NT2/D1 (cell line): ENCODE data around the gene ANKRD6.

Experiments
- SUZ12 ChIP-seq: IDR thresholded peaks from 2 replicates; pipeline ENCODE4 v1.6.1; 2011; ENCODE audit not compliant: insufficient read length, insufficient read depth; ENCODE audit errors: extremely low read depth
- YY1 ChIP-seq: IDR thresholded peaks from 2 replicates; pipeline ENCODE4 v1.6.1; 2011; ENCODE audit not compliant: insufficient read length, insufficient read depth
- ZNF274 ChIP-seq: IDR thresholded peaks from 2 replicates; pipeline ENCODE4 v1.6.1; 2011; ENCODE audit warnings: mild to moderate bottlenecking, low read depth, low read length

DNA sequence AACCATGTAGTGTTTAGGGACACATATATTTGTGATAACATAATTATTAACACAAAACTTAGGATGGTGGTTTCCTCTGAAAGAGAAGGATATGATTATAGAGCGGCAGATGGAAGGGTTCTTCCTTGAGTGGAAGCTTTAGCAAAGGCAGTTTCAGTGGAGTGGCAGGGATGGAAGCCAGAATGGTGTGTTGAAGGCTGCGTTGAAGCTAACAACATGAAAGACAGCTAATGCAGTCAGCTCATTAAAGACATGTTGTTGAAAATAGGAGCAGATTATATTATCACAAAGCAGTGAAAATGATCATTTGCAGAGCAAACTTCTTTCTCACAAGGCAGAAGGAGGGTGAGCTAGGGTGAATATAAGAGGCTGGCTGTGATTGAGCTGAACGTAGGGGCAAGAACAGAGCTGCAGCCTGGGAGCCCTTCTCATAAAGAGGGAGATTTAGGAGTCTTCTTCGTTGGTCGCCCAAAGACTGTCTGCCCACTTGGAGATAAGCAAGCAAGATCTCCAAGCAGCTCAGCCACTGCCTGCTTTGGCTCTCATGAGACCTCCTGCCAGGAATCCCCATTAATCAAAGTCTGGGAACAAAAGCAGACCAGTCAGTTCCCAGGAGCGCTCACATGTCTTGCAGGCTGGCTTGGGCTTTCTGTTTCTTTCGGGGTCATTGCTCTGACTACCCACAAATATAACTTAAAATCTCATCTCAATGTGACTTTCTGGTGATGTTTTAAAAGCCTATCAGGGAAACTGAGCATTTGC lies 2.6 kb upstream of the ANKRD6 start:
- no peak for TF ChIP-seq ZNF274
- TF ChIP-seq YY1, result no peak
- TF ChIP-seq SUZ12, result no peak
